ENCODE results near the gene ODAM. TPM values are rescaled to one million over a fixed set of nuclear protein-coding genes. Genes with fewer than 3 reads are reported as not detected.

ODAM gene, protein sequence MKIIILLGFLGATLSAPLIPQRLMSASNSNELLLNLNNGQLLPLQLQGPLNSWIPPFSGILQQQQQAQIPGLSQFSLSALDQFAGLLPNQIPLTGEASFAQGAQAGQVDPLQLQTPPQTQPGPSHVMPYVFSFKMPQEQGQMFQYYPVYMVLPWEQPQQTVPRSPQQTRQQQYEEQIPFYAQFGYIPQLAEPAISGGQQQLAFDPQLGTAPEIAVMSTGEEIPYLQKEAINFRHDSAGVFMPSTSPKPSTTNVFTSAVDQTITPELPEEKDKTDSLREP
- not detected in 2 replicates for total RNA-seq

DNA sequence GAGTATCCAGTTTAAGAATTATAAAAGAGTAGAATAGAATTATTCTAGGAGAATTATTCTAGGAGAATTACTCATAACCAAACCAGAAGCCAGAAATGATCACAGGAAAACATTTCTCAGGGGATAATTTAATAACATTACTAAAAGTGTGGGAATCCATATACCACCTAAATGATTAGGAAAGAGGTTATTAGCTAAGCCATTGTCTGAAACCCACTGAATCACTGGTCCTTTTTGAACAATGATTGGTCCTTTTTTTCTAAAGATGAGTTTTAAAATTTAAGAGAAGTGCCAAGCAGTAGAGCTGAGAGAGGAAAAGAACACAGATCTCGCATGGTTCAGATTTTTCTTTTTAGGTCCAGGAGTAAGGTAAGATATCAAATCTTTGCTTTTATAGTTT, at the start of gene ODAM:
Gene ODAM, plus strand, starts transcription at position 301 of the 400 bp plus-strand sequence. CDS start 819 bp downstream, outside the sequence.
- DNase-seq (ENCODE audit: low spot score): no peak
- Mint-ChIP-seq H3K27ac (no peak within 1 kb of the TSS), H3K4me3 (ENCODE audit: low read depth) (no peak within 1 kb of the TSS), H3K4me1 (ENCODE audit: low read depth) (no peaks in the 10 kb centered on the region), H3K36me3 (ENCODE audit: low read depth) (no peaks in the 10 kb centered on the region), H3K9me3 (no peaks in the 10 kb centered on the region), H3K27me3 (ENCODE audit: low read depth) (no peaks in the 10 kb centered on the region)
- intact Hi-C loops (cut with micrococcal nuclease): no loop called here

DNA sequence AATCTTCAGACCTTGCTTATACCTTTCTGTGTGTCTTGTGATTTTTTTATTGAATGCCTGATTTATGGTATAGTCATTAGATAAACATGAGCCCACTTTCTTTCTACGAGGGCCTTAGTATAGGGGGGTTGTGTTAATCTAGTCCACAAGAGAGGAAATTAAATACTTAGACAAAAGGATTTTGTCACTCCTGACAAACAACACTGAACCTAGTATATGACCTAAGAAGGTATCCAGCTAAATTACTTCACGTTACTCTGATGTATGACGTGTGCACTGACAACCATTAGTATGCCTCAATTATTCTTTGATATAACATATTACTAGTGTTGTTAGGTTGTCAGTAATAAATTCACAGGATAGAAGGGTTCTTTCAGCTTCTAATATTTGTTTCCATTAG, 44.3 kb upstream of the ODAM start:
- H3K36me3 Mint-ChIP-seq (ENCODE audit: low read depth): no peaks in the 10 kb centered on the region
- H3K27ac Mint-ChIP-seq: no peak overlapping the region
- H3K4me3 Mint-ChIP-seq (ENCODE audit: low read depth): no peak overlapping the region
- intact Hi-C loops (cut with micrococcal nuclease): no loop called here
- no peaks in the 10 kb centered on the region for H3K9me3 Mint-ChIP-seq
- H3K27me3 Mint-ChIP-seq (ENCODE audit: low read depth): no peaks in the 10 kb centered on the region
- no peak for DNase-seq (ENCODE audit: low spot score)
- no peaks in the 10 kb centered on the region for H3K4me1 Mint-ChIP-seq (ENCODE audit: low read depth)

DNA sequence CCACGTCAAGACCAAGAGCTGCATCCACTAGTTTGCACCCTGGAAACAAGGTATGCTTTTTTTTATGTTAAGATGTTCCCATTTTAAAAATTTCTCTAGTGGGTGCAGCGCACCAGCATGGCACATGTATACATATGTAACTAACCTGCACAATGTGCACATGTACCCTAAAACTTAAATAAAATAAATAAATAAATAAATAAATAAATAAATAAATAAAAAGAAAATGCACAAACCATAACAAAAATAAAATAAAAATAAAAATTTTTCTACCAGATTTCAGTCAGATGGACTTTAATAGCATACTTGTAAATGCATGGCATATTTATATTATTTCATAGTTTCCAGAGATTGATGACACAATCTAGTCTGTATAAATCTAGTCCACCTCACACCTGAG, 43.4 kb upstream of the ODAM start:
- Mint-ChIP-seq H3K36me3 (ENCODE audit: low read depth) (no peaks in the 10 kb centered on the region), H3K4me3 (ENCODE audit: low read depth) (no peak overlapping the region), H3K4me1 (ENCODE audit: low read depth) (no peaks in the 10 kb centered on the region), H3K27ac (no peak overlapping the region), H3K9me3 (no peaks in the 10 kb centered on the region), H3K27me3 (ENCODE audit: low read depth) (no peaks in the 10 kb centered on the region)
- intact Hi-C loops (cut with micrococcal nuclease): no loop called here
- DNase-seq (ENCODE audit: low spot score): no peak

DNA sequence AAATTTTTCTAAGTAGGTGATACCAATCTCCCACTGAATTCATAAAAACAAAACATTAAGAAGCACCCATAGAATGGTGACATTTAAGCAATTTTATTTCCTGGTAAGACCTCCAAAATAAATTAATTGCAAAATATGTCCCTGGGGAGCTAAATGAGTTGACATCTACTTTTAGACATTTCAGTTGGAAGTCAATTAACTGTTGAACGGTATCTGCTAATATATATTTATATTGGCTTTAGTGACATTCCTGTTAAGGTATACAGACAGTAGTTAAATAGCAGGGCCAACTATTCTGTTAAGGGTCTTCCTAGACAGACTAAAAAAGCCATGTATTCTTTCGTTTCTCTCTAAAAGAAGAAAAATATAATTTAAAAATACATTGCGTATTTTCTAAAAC, 41.6 kb upstream of the ODAM start, which contains the start of gene PRR27:
Gene PRR27, plus strand, starts transcription at position 301 of the 400 bp plus-strand sequence. CDS start 139 bp downstream, outside the sequence.
- intact Hi-C loops (cut with micrococcal nuclease): no loop called here

DNA sequence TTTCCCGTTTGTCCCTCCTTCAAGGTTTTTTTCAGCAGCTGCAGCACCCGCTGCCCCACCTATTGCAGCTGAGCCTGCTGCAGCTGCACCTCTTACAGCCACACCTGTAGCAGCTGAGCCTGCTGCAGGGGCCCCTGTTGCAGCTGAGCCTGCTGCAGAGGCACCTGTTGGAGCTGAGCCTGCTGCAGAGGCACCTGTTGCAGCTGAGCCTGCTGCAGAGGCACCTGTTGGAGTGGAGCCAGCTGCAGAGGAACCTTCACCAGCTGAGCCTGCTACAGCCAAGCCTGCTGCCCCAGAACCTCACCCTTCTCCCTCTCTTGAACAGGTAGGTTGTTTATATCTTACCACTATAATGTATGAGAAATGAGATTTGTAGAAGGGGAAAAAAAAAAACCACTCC, 36.9 kb upstream of the ODAM start:
- H3K27ac Mint-ChIP-seq: no peak overlapping the region
- intact Hi-C loops (cut with micrococcal nuclease): no loop called here
- no peaks in the 10 kb centered on the region for H3K27me3 Mint-ChIP-seq (ENCODE audit: low read depth)

More for the DNA sequence above, 41.6 kb upstream of the ODAM start, which contains the start of gene PRR27:
- Mint-ChIP-seq H3K36me3 (ENCODE audit: low read depth) (no peaks in the 10 kb centered on the region), H3K27me3 (ENCODE audit: low read depth) (no peaks in the 10 kb centered on the region), H3K4me1 (ENCODE audit: low read depth) (no peaks in the 10 kb centered on the region), H3K9me3 (no peaks in the 10 kb centered on the region), H3K4me3 (ENCODE audit: low read depth) (no peak within 1 kb of the TSS), H3K27ac (no peak within 1 kb of the TSS)
- DNase-seq (ENCODE audit: low spot score): no peak

DNA sequence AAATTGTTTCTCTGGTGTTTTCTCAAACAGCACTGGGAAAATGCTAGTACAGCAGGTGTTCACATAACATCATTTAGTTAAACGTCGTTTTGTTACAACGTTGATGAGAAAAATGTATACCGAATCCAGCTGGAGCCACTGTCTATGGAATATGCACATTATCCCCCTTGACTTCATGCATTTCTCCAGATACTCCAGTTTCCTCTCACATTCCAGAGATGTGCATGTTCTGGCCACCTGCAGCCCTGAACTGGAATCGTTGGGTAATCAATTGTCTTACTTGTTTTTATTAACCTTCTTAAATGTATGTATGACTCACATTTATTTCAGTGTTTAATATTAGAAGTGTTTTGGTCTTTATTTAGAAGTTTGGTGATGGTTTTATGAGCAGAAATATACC, 18.4 kb upstream of the ODAM start:
- H3K27ac Mint-ChIP-seq: no peak overlapping the region
- H3K36me3 Mint-ChIP-seq (ENCODE audit: low read depth): no peaks in the 10 kb centered on the region
- no peak for DNase-seq (ENCODE audit: low spot score)
- intact Hi-C loops (cut with micrococcal nuclease): no loop called here
- H3K27me3 Mint-ChIP-seq (ENCODE audit: low read depth): no peaks in the 10 kb centered on the region
- H3K4me1 Mint-ChIP-seq (ENCODE audit: low read depth): no peaks in the 10 kb centered on the region
- no peak overlapping the region for H3K4me3 Mint-ChIP-seq (ENCODE audit: low read depth)
- no peaks in the 10 kb centered on the region for H3K9me3 Mint-ChIP-seq

More for the DNA sequence above, 36.9 kb upstream of the ODAM start:
- H3K36me3 Mint-ChIP-seq (ENCODE audit: low read depth): no peaks in the 10 kb centered on the region
- H3K4me3 Mint-ChIP-seq (ENCODE audit: low read depth): no peak overlapping the region
- DNase-seq (ENCODE audit: low spot score): no peak
- H3K9me3 Mint-ChIP-seq: no peaks in the 10 kb centered on the region
- no peaks in the 10 kb centered on the region for H3K4me1 Mint-ChIP-seq (ENCODE audit: low read depth)

DNA sequence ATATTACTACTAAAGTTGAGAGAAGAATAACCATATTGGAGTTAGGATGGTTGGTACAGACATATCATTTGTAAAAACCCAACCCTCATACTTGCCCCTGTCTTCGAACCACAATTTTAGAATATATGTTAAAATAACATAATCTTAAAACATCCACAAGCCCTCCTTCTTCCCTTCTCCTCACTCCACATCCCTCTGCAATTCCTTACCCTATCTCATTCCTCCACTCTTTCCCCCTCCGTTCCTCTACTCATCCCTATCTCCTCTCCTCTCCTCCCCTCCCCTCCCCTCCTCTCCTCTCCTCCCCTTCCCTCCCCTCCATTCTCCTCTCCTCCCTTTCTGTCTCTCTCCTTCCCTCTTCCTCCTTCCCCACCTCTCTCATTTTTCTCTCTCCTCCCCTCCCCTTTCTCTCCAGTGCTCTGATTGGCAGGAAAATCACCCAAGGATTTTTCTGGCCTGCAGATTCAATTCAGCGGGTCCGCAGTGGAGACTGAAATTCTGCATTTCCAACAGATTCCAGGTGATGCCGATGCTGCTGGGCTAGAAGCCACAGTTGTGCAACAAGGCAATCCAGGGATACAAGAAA, 17.4 kb upstream of the ODAM start:
- intact Hi-C loops (cut with micrococcal nuclease): no loop called here
- Mint-ChIP-seq H3K36me3 (ENCODE audit: low read depth) (no peaks in the 10 kb centered on the region), H3K4me1 (ENCODE audit: low read depth) (no peaks in the 10 kb centered on the region), H3K27ac (no peak overlapping the region), H3K27me3 (ENCODE audit: low read depth) (no peaks in the 10 kb centered on the region), H3K9me3 (no peaks in the 10 kb centered on the region), H3K4me3 (ENCODE audit: low read depth) (no peak overlapping the region)
- DNase-seq (ENCODE audit: low spot score): no peak

DNA sequence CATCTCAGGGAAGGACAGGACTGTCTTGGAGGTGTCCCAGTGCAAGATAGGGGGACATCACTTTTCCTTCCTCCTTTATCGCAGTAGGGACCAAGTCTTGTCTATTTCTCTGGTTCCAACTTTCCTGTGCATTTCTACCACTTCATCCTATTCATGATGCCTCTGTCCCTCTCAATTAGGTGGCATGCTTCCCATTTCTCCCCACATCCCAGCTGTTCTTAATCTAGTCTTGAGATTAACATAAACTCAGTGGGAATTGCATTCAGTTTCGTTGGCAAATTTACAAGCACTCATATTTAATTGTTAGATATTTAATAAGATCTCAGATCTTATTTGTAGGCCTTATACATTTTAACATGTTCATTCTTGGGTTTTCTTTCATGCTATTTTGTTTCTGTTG, 15.7 kb upstream of the ODAM start:
- Mint-ChIP-seq H3K27ac (no peak overlapping the region), H3K4me1 (ENCODE audit: low read depth) (no peaks in the 10 kb centered on the region), H3K9me3 (no peaks in the 10 kb centered on the region), H3K36me3 (ENCODE audit: low read depth) (no peaks in the 10 kb centered on the region), H3K27me3 (ENCODE audit: low read depth) (no peaks in the 10 kb centered on the region), H3K4me3 (ENCODE audit: low read depth) (no peak overlapping the region)
- intact Hi-C loops (cut with micrococcal nuclease): loop anchor here (5.0 to 10.0 kb wide), 2 partner anchors 283 to 865 kb away; no protein-coding TSS in a partner anchor
- DNase-seq (ENCODE audit: low spot score): no peak

DNA sequence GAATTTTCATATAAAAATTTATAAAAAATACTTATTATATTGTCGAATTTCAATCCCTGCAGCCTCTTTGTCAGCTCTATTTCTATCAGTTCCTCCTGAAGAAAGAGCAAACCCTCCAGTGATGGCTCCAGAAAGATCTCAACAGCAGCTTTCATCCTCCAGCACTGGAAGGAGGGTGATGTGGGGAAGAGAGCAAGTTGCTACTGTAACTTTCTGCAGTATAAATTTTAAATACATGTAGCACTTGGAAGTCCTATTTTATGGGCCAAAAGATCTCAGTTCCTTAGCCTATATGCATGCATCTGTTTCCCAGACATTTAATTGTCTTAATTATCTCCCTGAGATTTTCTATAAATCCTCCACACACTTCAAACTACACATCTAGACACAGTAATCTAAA, 13.7 kb upstream of the ODAM start:
- DNase-seq (ENCODE audit: low spot score): no peak
- H3K27ac Mint-ChIP-seq: no peak overlapping the region

DNA sequence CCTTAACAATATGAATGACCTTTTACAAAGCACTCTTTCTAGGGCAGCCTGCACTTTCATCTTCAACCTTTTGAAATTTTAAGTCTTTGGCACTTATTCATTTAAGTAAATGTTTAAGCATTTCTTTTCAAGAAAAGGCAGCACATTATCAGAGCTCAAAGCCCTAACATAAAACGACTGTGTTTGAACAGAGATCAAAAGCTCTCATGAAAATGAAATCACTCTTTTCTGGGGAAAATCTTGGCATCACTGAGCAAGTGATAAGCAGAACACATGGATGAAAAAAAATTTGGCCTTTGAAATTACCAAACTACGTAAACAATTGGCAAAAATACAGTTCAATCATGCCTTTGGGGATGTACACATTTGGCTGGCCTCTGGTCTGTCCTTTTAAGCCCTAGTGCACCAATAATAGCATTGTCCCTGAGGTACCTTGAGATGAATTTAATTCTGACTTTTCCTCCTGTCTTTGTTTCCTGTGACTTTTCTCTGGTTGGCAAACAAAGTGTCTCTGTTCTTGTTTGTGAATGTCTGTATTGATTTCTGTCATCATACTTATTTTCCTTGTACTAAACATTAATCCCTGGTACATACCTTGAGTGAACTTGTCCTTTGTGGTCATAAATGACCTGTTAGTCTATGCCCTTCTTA, 12.9 kb upstream of the ODAM start:
- H3K4me1 Mint-ChIP-seq (ENCODE audit: low read depth): no peaks in the 10 kb centered on the region
- H3K4me3 Mint-ChIP-seq (ENCODE audit: low read depth): no peak overlapping the region
- H3K27ac Mint-ChIP-seq: no peak overlapping the region
- DNase-seq (ENCODE audit: low spot score): no peak
- H3K9me3 Mint-ChIP-seq: no peaks in the 10 kb centered on the region
- H3K36me3 Mint-ChIP-seq (ENCODE audit: low read depth): no peaks in the 10 kb centered on the region
- no peaks in the 10 kb centered on the region for H3K27me3 Mint-ChIP-seq (ENCODE audit: low read depth)
- intact Hi-C loops (cut with micrococcal nuclease): loop anchor here (2.0 to 10.0 kb wide), 3 partner anchors 285 to 868 kb away; no protein-coding TSS in a partner anchor

More for the DNA sequence above, 13.7 kb upstream of the ODAM start:
- no peaks in the 10 kb centered on the region for H3K27me3 Mint-ChIP-seq (ENCODE audit: low read depth)
- intact Hi-C loops (cut with micrococcal nuclease): loop anchor here (2.0 to 10.0 kb wide), 3 partner anchors 285 to 867 kb away; no protein-coding TSS in a partner anchor
- no peaks in the 10 kb centered on the region for H3K4me1 Mint-ChIP-seq (ENCODE audit: low read depth)
- H3K36me3 Mint-ChIP-seq (ENCODE audit: low read depth): no peaks in the 10 kb centered on the region
- no peak overlapping the region for H3K4me3 Mint-ChIP-seq (ENCODE audit: low read depth)
- no peaks in the 10 kb centered on the region for H3K9me3 Mint-ChIP-seq

DNA sequence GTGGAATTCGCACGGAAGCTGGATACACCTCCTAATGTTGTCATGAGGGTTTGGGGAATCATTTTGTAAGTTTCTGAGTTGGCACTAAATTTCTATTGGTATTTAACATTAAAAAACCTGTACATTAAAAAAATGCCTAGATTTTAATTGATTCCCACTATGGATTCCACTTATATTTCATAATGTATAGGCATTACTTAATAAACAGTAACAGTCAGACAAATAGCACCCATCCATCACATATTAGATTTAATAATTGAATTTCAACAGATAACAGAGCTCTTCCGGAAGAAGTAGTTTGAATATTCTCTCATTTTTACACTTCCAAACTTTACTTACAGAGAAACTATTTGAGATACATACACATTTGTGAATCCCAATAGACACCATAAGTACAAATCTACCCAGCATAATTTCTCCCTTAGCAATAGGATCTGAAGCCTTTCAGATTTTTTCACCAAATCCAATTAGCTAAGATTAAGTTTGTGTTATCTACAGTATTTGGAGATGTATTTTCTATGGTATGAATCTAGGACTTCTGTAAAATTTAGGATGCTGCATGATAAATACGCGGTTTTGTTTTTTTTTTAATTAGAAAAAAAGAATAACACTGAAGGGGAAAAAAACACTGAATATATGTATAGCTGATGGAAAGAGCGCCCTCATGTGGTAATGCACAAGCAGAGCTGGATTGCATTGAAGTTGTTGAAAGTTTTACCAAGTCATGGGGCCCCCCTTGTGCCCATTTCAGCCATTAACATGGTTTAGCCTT, 12.2 kb upstream of the ODAM start:
- Mint-ChIP-seq H3K27ac (no peak overlapping the region), H3K4me3 (ENCODE audit: low read depth) (no peak overlapping the region), H3K9me3 (no peaks in the 10 kb centered on the region), H3K4me1 (ENCODE audit: low read depth) (no peaks in the 10 kb centered on the region), H3K36me3 (ENCODE audit: low read depth) (no peaks in the 10 kb centered on the region), H3K27me3 (ENCODE audit: low read depth) (no peaks in the 10 kb centered on the region)
- intact Hi-C loops (cut with micrococcal nuclease): loop anchor here (2.0 to 10.0 kb wide), 3 partner anchors 286 to 869 kb away; no protein-coding TSS in a partner anchor
- no peak for DNase-seq (ENCODE audit: low spot score)

DNA sequence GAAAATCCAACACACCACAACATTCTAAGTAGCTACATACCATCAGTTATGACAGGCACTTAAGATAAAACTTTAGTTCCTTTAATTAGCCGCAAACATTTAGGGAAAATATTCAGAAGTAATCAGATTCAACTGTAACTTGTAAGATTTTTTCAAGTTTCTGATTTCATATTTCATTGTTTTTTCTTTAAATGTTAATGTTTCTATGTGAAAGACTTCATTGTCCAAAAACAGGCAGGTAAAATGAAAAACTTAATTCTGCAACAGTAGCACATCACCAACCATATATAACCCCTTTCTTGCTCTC, 11.6 kb upstream of the ODAM start:
- Mint-ChIP-seq H3K4me1 (ENCODE audit: low read depth) (no peaks in the 10 kb centered on the region), H3K9me3 (no peaks in the 10 kb centered on the region), H3K36me3 (ENCODE audit: low read depth) (no peaks in the 10 kb centered on the region), H3K4me3 (ENCODE audit: low read depth) (no peak overlapping the region), H3K27ac (no peak overlapping the region), H3K27me3 (ENCODE audit: low read depth) (no peaks in the 10 kb centered on the region)
- intact Hi-C loops (cut with micrococcal nuclease): loop anchor here (2.0 to 10.0 kb wide), 3 partner anchors 287 to 869 kb away; no protein-coding TSS in a partner anchor
- DNase-seq (ENCODE audit: low spot score): no peak
